Measurements from ENCODE around the gene USHBP1.

The USHBP1 gene

DNA sequence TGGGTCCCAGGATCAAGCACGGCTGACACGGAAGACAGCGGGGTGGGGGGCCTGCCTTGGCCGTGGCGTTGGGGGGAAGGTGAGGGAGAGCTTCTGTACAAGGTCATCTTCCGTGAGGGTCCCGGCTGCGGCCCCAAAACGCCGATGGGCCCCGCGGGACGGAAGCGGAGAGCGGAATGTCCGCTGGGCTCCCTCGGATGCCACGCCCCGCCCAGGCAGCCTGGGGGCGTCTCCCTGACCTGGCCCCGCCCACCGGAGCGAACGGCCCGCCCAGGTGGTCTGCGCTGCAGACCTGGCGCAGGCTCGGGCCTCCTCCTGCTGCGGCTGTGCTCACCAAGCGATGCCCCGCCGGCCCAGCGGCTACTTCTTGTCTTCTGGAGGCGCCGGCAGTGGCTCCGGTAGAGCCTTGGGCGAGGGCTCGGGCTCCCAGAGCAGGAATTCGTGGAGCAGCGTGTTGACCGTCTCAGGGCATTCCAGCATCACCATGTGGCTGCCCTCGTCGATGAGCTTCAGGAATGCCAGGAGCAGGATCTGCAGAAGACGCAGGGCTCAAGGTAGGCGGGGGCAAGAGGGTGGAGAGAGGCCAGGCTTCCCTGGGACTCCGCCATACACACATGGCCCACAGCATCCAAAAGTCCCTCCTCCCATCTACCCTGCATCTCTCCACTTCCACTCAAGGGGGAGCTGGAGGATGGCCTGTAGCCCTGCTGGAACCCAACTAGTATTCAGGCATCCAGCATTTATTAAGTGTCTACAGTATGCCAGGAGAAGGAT lies 27.9 kb upstream of the USHBP1 start:
- no peaks in the 10 kb centered on the region for H3K36me3 ChIP-seq (ENCODE audit: insufficient read depth)
- no peaks in the 10 kb centered on the region for H3K79me2 ChIP-seq (ENCODE audit: insufficient read depth, low read depth)
- peak overlapping the region; percentile 73 for H3K4me2 ChIP-seq
- H3K4me3 ChIP-seq (IDR thresholded peaks at IDR 0.05; ENCODE audit: insufficient read depth, low read depth, low read length): no peak overlapping the region
- 0 out of 2 replicates have a peak, but pooled peaks cover 6% of the 10 kb centered on the region for H3K27me3 ChIP-seq (ENCODE audit: insufficient read depth, low read depth)
- H2AFZ ChIP-seq (ENCODE audit: low read depth): peak overlapping the region; percentile 88
- peaks cover 7% of the 10 kb centered on the region for H3K4me1 ChIP-seq (ENCODE audit: low read depth, poor library complexity, severe bottlenecking)
- no peaks in the 10 kb centered on the region for H4K20me1 ChIP-seq (ENCODE audit: insufficient read depth)
- TF ChIP-seq, protein P1, sequence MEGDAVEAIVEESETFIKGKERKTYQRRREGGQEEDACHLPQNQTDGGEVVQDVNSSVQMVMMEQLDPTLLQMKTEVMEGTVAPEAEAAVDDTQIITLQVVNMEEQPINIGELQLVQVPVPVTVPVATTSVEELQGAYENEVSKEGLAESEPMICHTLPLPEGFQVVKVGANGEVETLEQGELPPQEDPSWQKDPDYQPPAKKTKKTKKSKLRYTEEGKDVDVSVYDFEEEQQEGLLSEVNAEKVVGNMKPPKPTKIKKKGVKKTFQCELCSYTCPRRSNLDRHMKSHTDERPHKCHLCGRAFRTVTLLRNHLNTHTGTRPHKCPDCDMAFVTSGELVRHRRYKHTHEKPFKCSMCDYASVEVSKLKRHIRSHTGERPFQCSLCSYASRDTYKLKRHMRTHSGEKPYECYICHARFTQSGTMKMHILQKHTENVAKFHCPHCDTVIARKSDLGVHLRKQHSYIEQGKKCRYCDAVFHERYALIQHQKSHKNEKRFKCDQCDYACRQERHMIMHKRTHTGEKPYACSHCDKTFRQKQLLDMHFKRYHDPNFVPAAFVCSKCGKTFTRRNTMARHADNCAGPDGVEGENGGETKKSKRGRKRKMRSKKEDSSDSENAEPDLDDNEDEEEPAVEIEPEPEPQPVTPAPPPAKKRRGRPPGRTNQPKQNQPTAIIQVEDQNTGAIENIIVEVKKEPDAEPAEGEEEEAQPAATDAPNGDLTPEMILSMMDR (conservative IDR thresholded peaks at IDR 0.05; ENCODE audit: low read depth, low read length): peak; percentile 47; the same call in 1 of the 2 replicates
- H3K27ac ChIP-seq: peak overlapping the region; percentile 76
- H3K9ac ChIP-seq: peak overlapping the region; percentile 66; the same call in 1 of the 2 replicates

DNA sequence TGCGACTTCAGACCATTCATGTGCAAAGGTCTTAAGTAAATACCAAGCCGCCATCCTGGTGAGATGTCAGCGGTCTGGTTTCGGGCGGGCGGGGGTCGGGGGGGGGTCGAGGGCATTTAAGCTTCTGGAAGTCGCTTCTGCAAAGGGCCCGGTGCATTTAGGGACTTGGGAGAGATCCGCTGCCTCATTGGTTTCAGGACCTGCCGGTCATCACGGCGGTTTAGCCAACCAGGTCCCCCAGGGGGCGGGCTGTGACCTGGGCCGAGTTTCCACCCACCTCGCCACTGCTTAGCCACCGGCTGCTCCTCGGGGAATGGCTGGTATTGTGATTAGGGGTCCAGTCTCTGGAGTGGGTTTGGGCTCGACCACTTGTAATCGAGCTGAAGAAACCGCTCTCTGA lies 24.9 kb upstream of the USHBP1 start:
- H2AFZ ChIP-seq (ENCODE audit: low read depth): no peak overlapping the region
- no peak overlapping the region for H3K27ac ChIP-seq
- no peaks in the 10 kb centered on the region for H3K36me3 ChIP-seq (ENCODE audit: insufficient read depth)
- no peak overlapping the region for H3K4me2 ChIP-seq
- H3K79me2 ChIP-seq (ENCODE audit: insufficient read depth, low read depth): no peaks in the 10 kb centered on the region
- TF ChIP-seq, protein P1 (conservative IDR thresholded peaks at IDR 0.05; ENCODE audit: low read depth, low read length): no peak
- H3K9ac ChIP-seq: no peak overlapping the region
- H3K4me3 ChIP-seq (IDR thresholded peaks at IDR 0.05; ENCODE audit: insufficient read depth, low read depth, low read length): no peak overlapping the region
- peaks cover 7% of the 10 kb centered on the region for H3K4me1 ChIP-seq (ENCODE audit: low read depth, poor library complexity, severe bottlenecking)
- 0 out of 2 replicates have a peak, but pooled peaks cover 6% of the 10 kb centered on the region for H3K27me3 ChIP-seq (ENCODE audit: insufficient read depth, low read depth)
- H4K20me1 ChIP-seq (ENCODE audit: insufficient read depth): no peaks in the 10 kb centered on the region

GRCh38 chr19:17286752-17287151 lies 22.2 kb upstream of the USHBP1 start:
- Histone ChIP-seq H3K36me3 (ENCODE audit: insufficient read depth) (no peaks in the 10 kb centered on the region), H3K27ac (no peak overlapping the region), H2AFZ (ENCODE audit: low read depth) (no peak overlapping the region), H3K4me1 (ENCODE audit: low read depth, poor library complexity, severe bottlenecking) (peaks cover 6% of the 10 kb centered on the region), H3K9ac (no peak overlapping the region), H3K79me2 (ENCODE audit: insufficient read depth, low read depth) (no peaks in the 10 kb centered on the region), H3K27me3 (ENCODE audit: insufficient read depth, low read depth) (0 out of 2 replicates have a peak, but pooled peaks cover 6% of the 10 kb centered on the region), H3K4me2 (no peak overlapping the region), H4K20me1 (ENCODE audit: insufficient read depth) (no peaks in the 10 kb centered on the region), H3K4me3 (IDR thresholded peaks at IDR 0.05; ENCODE audit: insufficient read depth, low read depth, low read length) (no peak overlapping the region)
- TF ChIP-seq, protein P1 (conservative IDR thresholded peaks at IDR 0.05; ENCODE audit: low read depth, low read length): no peak

DNA sequence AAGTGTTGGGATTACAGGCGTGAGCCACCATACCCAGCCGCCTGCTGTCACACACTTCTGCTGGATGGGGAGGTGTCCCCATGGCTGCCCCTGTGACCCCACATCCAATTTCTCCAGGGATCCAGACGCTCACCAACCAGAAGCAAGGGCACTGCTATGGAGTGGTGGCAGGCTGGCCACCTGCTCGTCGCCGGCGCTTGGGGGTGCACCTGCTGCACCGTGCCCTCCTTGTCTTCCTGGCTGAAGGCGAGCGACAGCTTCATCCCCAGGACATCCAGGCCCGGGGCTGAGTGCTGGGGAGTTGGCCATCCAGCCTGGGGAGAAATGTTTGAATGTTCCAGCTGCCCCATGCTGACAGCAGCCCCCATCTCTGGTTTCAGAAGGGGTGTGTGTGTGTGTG lies 21.7 kb upstream of the USHBP1 start:
- 0 out of 2 replicates have a peak, but pooled peaks cover 6% of the 10 kb centered on the region for H3K27me3 ChIP-seq (ENCODE audit: insufficient read depth, low read depth)
- no peak overlapping the region for H3K9ac ChIP-seq
- no peaks in the 10 kb centered on the region for H3K36me3 ChIP-seq (ENCODE audit: insufficient read depth)
- no peaks in the 10 kb centered on the region for H3K79me2 ChIP-seq (ENCODE audit: insufficient read depth, low read depth)
- no peak overlapping the region for H3K4me3 ChIP-seq (IDR thresholded peaks at IDR 0.05; ENCODE audit: insufficient read depth, low read depth, low read length)
- H3K27ac ChIP-seq: no peak overlapping the region
- H3K4me1 ChIP-seq (ENCODE audit: low read depth, poor library complexity, severe bottlenecking): peaks cover 6% of the 10 kb centered on the region
- no peak overlapping the region for H2AFZ ChIP-seq (ENCODE audit: low read depth)
- no peak overlapping the region for H3K4me2 ChIP-seq
- TF ChIP-seq, protein P1 (conservative IDR thresholded peaks at IDR 0.05; ENCODE audit: low read depth, low read length): no peak
- H4K20me1 ChIP-seq (ENCODE audit: insufficient read depth): no peaks in the 10 kb centered on the region

All from KMS-11 (cell line).